Transverse colon (tissue), 4 donors: ENCODE results near the gene IL10RA. TPM values are rescaled to one million over a fixed set of nuclear protein-coding genes. Genes with fewer than 3 reads are reported as not detected.

Experiments
- DNase-seq: peaks from one replicate; pipeline ENCODE4 v3.0.0-alpha.2; 2019
- H3K27ac ChIP-seq, 4 donors: fragments of 200-600 bp; sonication (generic); 2 replicates each; pipeline ENCODE4 v1.5.1; 2016 to 2018; ENCODE audit warnings: inconsistent platforms in 4 of 4
- H3K27me3 ChIP-seq: fragments of 200-600 bp; sonication (generic); 2 replicates; pipeline ENCODE4 v1.5.1; 2017; ENCODE audit warnings: inconsistent platforms
- H3K36me3 ChIP-seq, 4 donors: fragments of 200-600 bp; sonication (generic); 2 replicates each; pipeline ENCODE4 v1.5.1; 2017 to 2019; ENCODE audit warnings: inconsistent platforms in 4 of 4
- H3K4me1 ChIP-seq, 4 donors: fragments of 200-600 bp; sonication (generic); 2 replicates each; pipeline ENCODE4 v1.5.1; 2017 to 2020; ENCODE audit warnings: inconsistent platforms in 4 of 4
- H3K4me3 ChIP-seq, 4 donors: fragments of 200-600 bp; sonication (generic); 1 replicate in 1 of 4; 2 replicates in 3 of 4; pipeline versions ENCODE4 v1.5.1 to v1.6.1; 2017 to 2019; ENCODE audit warnings: inconsistent platforms in 4 of 4
- H3K9me3 ChIP-seq, 2 donors: fragments of 200-600 bp; sonication (generic); 2 replicates each; pipeline ENCODE4 v1.5.1; 2017 to 2019; ENCODE audit warnings: inconsistent platforms in 2 of 2
- EP300 ChIP-seq: sonication (generic); formaldehyde crosslinking; IDR thresholded peaks from one replicate; pipeline ENCODE4 v1.6.1; 2017; ENCODE audit warnings: antibody characterized with exemption, low read depth
- POLR2A ChIP-seq: fragments of 450-650 bp; IDR thresholded peaks from one replicate; pipeline ENCODE4 v1.6.1; 2016; ENCODE audit warnings: antibody characterized with exemption, mild to moderate bottlenecking, moderate library complexity
- POLR2AphosphoS5 ChIP-seq, 3 donors: sonication (generic); formaldehyde crosslinking; IDR thresholded peaks; one replicate each; pipeline ENCODE4 v1.6.1; 2016; ENCODE audit warnings: antibody characterized with exemption in 3 of 3
- WGBS, 2 donors: methylation state at CpG; one replicate each; pipeline ENCODE4 v1.1.5; 2018; ENCODE audit warnings: low coverage in 1 of 2; 5-methylcytosine and 5-hydroxymethylcytosine counted together
- in situ Hi-C, 4 donors: fragments of 200-750 bp; cut with MboI; loops; one replicate each; pipeline versions ENCODE4 v1.15.0 to v1.15.1; 2017; ENCODE audit warnings: low sequenced_read_pairs in 3 of 4, low pct_ligation_motif_present in 1 of 4, low pct_unique_long_range_greater_than_20kb in 1 of 4
- intact Hi-C: fragments of 100-400 bp; cut with DNase I; formaldehyde crosslinking; loops from one replicate; pipeline ENCODE4 v1.15.1; 2023; ENCODE audit warnings: low total_unique reads
- total RNA-seq, 4 donors: library from RNA; depleted of rRNA; stranded (reverse); fragments of >200 nt; gene quantifications; one replicate each; pipeline ENCODE4 v1.1.0, GENCODE V29; 2016
- TF ChIP-seq, protein P1 (sequence below), 5 experiments: fragments of 200-600 bp in 3 of 5; fragments of 450-650 bp in 2 of 5; sonication (generic) in 3 of 5; IDR thresholded peaks; 1 replicate in 2 of 5; 2 replicates in 3 of 5; pipeline ENCODE4 v1.5.1; 2016 to 2017; ENCODE audit warnings: antibody characterized with exemption in 5 of 5, inconsistent platforms in 3 of 5, mild to moderate bottlenecking in 2 of 5, moderate library complexity in 1 of 5

IL10RA gene
- total RNA-seq, 4 donors from 2014 or later, result 2.8 to 25.4 (median 18.4) TPM

- Histone ChIP-seq H3K4me1 (no peaks in the 10 kb centered on the region), H3K9me3 (no peaks in the 10 kb centered on the region), H3K36me3 (no peaks in the 10 kb centered on the region), H3K27ac (peak overlapping the region in 3 of 4 donors; percentile 7 to 55 (median 21)), H3K4me3 (no peak overlapping the region), H3K27me3 (no peaks in the 10 kb centered on the region)
- 79% methylated on average over 4 of the region's 4 CpGs; no CpG with 5 or more reads in 1 of the 2 donors for WGBS, 2 donors
- TF ChIP-seq, protein P1, sequence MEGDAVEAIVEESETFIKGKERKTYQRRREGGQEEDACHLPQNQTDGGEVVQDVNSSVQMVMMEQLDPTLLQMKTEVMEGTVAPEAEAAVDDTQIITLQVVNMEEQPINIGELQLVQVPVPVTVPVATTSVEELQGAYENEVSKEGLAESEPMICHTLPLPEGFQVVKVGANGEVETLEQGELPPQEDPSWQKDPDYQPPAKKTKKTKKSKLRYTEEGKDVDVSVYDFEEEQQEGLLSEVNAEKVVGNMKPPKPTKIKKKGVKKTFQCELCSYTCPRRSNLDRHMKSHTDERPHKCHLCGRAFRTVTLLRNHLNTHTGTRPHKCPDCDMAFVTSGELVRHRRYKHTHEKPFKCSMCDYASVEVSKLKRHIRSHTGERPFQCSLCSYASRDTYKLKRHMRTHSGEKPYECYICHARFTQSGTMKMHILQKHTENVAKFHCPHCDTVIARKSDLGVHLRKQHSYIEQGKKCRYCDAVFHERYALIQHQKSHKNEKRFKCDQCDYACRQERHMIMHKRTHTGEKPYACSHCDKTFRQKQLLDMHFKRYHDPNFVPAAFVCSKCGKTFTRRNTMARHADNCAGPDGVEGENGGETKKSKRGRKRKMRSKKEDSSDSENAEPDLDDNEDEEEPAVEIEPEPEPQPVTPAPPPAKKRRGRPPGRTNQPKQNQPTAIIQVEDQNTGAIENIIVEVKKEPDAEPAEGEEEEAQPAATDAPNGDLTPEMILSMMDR (IDR thresholded peaks at IDR 0.05), result no peak
- TF ChIP-seq EP300, result no peak
- TF ChIP-seq POLR2A, result no peak
- TF ChIP-seq POLR2AphosphoS5 (IDR thresholded peaks at IDR 0.05), result no peak
- in situ Hi-C loops, result no loop called here
- no peak for DNase-seq
- intact Hi-C loops, result no loop called here
Observed at GRCh38 chr11:117978991-117979390, 7.2 kb upstream of the IL10RA start.

- Histone ChIP-seq H3K27ac (peak overlapping the region; percentile 7 to 55 (median 27)), H3K27me3 (no peaks in the 10 kb centered on the region), H3K4me3 (no peak overlapping the region), H3K4me1 (no peaks in the 10 kb centered on the region), H3K36me3 (no peaks in the 10 kb centered on the region), H3K9me3 (no peaks in the 10 kb centered on the region)
- in situ Hi-C loops (no loop called here), intact Hi-C loops (no loop called here)
- TF ChIP-seq, protein P1 (IDR thresholded peaks at IDR 0.05), result no peak
- TF ChIP-seq POLR2AphosphoS5 (IDR thresholded peaks at IDR 0.05) (peak in 1 of 3 donors; percentile 60), POLR2A (peak; percentile 31)
- no peak for DNase-seq
- WGBS, 2 donors, result 81 to 83% methylated on average over 2 to 7 of the region's 7 CpGs
Observed at GRCh38 chr11:117979481-117980211, 6.5 kb upstream of the IL10RA start.

GRCh38 chr11:117980280-117980679 lies 5.9 kb upstream of the IL10RA start:
- TF ChIP-seq POLR2A, result no peak
- no peak for TF ChIP-seq POLR2AphosphoS5 (IDR thresholded peaks at IDR 0.05)
- H3K27ac ChIP-seq, result peak overlapping the region in 3 of 4 donors; percentile 14 to 55 (median 17)
- no peaks in the 10 kb centered on the region for H3K36me3 ChIP-seq
- no peaks in the 10 kb centered on the region for H3K27me3 ChIP-seq
- no peak for DNase-seq
- H3K4me3 ChIP-seq, result no peak overlapping the region
- intact Hi-C loops, result no loop called here
- WGBS, 2 donors, result 43 to 67% methylated on average over 1 to 2 of the region's 2 CpGs
- no peaks in the 10 kb centered on the region for H3K9me3 ChIP-seq
- peaks cover 0 to under 1% (median under 1%) of the 10 kb centered on the region in 4 donors for H3K4me1 ChIP-seq
- in situ Hi-C loops, result no loop called here

DNA sequence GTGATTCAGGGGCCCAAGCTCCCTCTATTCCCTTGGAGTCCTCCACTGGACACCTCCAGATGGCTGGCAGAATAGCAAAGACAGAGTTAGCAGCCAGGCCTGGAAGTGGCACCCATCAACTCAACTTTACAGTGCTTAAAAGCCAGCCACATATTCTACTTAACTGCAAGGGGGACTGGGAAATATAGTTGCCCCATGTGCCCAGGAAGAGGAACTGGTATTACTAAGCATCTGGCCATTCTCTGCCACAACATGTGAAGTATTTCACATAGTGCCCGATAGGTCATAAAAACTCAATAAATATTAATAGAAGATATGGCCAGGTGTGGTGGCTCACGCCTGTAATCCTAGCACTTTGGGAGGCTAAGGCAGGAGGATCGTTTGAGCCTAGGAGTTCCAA lies 5.5 kb upstream of the IL10RA start:
- TF ChIP-seq, protein P1 (IDR thresholded peaks at IDR 0.05), result no peak
- TF ChIP-seq POLR2AphosphoS5 (IDR thresholded peaks at IDR 0.05) (no peak), POLR2A (no peak), EP300 (no peak)
- no peak for DNase-seq
- intact Hi-C loops, result no loop called here
- H3K9me3 ChIP-seq, result no peaks in the 10 kb centered on the region
- H3K36me3 ChIP-seq, result no peaks in the 10 kb centered on the region
- peak overlapping the region in 1 of 4 donors; percentile 55 for H3K27ac ChIP-seq
- peaks cover 0 to 5% (median 3%) of the 10 kb centered on the region in 4 donors for H3K4me1 ChIP-seq
- H3K4me3 ChIP-seq, result no peak overlapping the region
- no peaks in the 10 kb centered on the region for H3K27me3 ChIP-seq
- in situ Hi-C loops, result no loop called here
- 88 to 93% methylated on average over 2 to 3 of the region's 3 CpGs for WGBS, 2 donors
